GM21717 (cell line): Measurements from ENCODE around the gene CCHCR1.

ENCODE experiments used
- ATAC-seq: cut with Tn5 transposase; IDR thresholded peaks from one replicate; pipeline ENCODE4 v1.9.1; 2021; ENCODE audit warnings: mild to moderate bottlenecking, moderate library complexity; ENCODE audit not compliant: unreplicated experiment

Gene CCHCR1

GRCh38 chr6:31112478-31112877 is 45.1 kb downstream of the CCHCR1 start, which contains the start of gene C6orf15:
Gene C6orf15, minus strand, starts transcription at chr6:31112575. Its CDS starts 20 bp downstream, at chr6:31112555.
- no peak for ATAC-seq

GRCh38 chr6:31111712-31112111 is 45.9 kb downstream of the CCHCR1 start:
- no peak for ATAC-seq

- no peak for ATAC-seq
Measured at GRCh38 chr6:31110825-31111582, 46.6 kb downstream of the CCHCR1 start.

- ATAC-seq, result no peak
Measured at GRCh38 chr6:31107052-31107451, 50.5 kb downstream of the CCHCR1 start.

GRCh38 chr6:31103136-31103535 is 54.5 kb downstream of the CCHCR1 start:
- ATAC-seq, result no peak

GRCh38 chr6:31098449-31098938 is 59.1 kb downstream of the CCHCR1 start:
- ATAC-seq, result no peak

- no peak for ATAC-seq
Measured at GRCh38 chr6:31096656-31097055, 60.9 kb downstream of the CCHCR1 start.

GRCh38 chr6:31096215-31096614 is 61.4 kb downstream of the CCHCR1 start:
- ATAC-seq, result no peak

GRCh38 chr6:31094389-31094881 is 63.2 kb downstream of the CCHCR1 start:
- ATAC-seq, result no peak

GRCh38 chr6:31092769-31093505 is 64.7 kb downstream of the CCHCR1 start:
- ATAC-seq, result no peak
